Anterior cingulate cortex (tissue), 58 donors: ENCODE data around the gene PPP1R27.

Experiments used
- DNase-seq, 58 donors: peaks; one replicate each; lab custom pipeline; 2025; lab: John Stamatoyannopoulos, UW

Gene PPP1R27

DNA sequence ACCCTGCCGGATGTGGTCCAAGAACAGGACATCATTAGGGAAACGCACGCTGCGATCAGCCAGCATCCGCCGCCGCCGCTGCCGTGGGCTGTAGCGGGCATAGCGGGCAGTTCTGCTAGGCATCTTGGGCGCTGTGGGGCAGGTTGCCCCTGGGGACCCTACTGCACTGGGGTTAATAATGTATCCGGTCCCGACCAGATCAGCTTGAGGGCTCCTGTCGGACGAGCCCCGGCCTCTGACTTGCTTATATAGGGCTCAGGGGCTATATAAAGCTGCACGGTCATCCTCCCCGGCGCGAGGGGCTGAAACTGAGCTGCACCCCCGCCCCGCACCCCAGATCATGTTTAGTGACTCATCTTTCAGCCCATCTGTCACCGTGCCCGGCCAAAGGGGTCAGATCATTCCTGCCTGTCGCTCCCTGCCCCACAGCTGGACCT is at the start of gene PPP1R27:
Gene PPP1R27 (minus strand): TSS at position 220 of the 437 bp plus-strand sequence. CDS start 97 bp downstream, at position 123.
- no peak for DNase-seq

DNA sequence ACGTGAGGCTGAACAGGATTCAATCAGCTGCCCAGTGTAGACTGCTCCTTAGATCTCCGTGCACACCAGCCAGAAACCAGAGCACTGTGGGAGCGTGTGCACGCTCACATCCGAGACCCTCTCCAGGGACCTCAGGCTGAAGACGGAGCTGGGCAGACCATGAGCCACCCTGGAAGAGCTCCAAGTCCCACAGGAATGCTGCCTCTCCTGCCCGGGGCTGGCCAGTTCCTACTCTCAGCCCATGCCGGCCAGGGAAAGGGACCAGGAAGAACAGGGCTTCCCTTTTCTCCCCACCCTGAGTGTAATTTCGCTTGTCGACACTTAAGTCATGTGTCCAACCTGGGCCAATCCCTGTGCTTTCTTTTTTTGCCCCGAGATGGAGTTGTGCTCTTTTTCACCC is 49.7 kb upstream of the PPP1R27 start:
- no peak for DNase-seq

GRCh38 chr17:81879121-81879520 is 44.3 kb upstream of the PPP1R27 start:
- DNase-seq: no peak

- DNase-seq: no peak
These were observed 43.4 kb upstream of the PPP1R27 start for GRCh38 chr17:81878294-81878693.

GRCh38 chr17:81877569-81877968 is 42.7 kb upstream of the PPP1R27 start:
- no peak for DNase-seq

- peak; percentile 33 to 94 (median 86) for DNase-seq
These were observed 36.8 kb upstream of the PPP1R27 start for GRCh38 chr17:81871387-81872230.

- no peak for DNase-seq
These were observed 36.1 kb upstream of the PPP1R27 start, which contains the start of gene ARHGDIA for GRCh38 chr17:81870981-81871386. ARHGDIA (minus strand) TSS chr17:81871337; CDS start chr17:81869930, 1,407 bp downstream.

DNA sequence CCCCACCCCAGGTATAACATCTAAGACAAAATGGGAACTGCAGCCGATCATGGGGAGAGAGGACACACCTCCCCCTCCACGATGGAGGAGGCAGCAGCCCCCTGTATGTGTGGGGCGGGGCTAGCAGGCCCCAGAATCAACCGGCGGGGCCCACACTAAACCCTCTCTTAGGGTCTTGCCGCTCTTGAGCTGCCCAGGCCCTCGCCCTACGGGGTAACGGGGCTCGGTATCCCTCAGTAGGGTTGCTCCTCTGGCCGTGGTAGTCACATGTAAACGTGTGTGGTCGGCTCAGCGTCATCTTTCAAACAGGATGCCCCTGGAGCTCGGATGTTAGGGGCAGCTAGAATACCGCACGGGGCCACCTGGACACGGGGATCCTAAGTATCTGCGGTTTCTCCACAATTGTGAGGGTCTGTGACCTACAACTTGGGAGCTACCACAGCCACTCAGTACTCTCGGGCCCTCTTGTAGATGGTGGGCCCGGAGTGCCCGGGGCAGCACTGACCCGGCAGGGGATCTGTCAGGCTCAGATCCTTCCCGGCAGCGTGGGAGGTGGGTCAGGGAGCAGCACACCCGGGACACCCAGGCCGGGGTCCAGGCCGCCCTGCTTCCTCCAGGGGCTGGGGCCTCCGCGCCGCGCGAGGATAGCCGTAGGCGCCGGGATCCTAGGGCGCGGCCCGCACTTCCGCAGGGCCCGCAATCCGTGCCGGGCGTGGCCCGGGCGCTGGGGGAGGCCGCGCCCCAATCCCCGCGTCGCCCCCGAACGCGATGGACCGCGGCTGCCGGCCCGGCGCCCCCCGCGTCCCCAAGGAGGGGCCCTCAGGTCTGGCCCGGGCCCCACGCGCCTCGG is 35.5 kb upstream of the PPP1R27 start:
- DNase-seq: peak in 1 of 58 donors; percentile 13

DNA sequence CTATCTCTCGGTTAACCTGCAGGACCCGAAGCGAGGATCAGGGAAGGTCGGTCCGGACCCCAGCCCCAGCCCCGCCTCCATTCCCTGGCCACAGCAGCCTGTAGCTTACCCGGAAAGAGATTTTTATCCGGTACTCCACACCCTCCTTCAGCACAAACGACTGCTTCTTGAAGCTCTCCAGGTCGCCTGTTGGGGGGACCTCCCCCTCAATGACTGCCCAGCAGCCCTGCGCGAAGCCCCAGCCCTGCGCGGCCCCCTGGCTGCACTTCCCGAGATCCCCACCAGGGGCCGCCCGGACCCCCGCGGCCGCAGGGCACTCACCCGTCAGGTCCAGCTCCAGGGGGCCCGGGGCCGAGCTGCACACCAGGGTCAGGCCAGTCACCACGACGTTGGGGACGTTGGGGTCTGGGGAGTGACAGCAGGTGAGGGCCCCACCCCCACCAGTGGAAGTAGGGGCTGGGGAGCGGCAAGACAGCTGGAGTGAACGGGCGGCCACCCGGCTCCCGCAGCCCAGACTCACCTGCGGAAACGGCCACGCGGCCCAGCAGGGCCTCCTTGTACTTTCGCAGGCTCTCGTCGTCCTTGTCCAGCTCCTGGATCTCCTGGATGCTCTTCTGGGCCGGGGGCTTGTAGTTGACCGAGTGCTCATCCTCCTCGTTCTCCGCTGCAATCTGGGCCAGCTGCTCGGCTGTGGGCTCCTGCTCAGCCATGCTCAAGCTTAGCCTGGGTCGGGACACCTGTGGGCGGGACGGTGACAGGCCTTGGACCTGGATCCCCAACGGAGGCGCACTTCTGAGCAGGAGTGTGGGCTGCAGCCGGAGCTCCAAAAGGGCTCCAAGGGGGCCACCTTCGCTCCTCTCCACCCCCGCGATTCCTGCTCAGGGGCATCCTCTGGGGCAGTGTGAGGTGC is 34.6 kb upstream of the PPP1R27 start:
- DNase-seq: peak in 1 of 58 donors; percentile 8

DNA sequence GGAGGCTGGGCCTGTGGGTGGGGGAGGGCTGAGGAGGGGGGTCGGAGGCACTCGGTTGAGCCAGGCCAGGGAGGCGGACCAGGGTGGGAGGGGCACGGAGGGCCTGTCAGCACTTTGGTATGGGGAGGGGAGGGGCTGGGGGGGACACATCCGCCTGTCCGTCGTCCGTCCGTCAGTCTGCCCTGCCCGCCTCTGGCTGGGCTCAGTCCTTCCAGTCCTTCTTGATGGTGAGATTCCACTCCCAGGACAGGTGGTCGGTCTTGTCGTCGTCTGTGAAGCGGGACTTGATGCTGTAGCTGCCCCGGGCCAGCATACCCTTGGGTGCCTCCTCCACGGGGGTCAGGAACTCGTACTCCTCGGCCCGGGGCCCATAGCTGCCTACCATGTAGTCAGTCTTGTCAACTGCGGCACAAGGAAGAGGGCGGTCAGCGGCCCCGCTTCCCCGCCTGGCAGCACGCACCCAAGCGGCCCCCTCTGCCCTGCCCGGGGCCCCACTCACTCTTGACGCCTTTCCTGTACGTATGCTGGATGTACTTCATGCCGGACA is 33.9 kb upstream of the PPP1R27 start:
- no peak for DNase-seq

GRCh38 chr17:81867991-81868673 is 33.3 kb upstream of the PPP1R27 start:
- no peak for DNase-seq

DNA sequence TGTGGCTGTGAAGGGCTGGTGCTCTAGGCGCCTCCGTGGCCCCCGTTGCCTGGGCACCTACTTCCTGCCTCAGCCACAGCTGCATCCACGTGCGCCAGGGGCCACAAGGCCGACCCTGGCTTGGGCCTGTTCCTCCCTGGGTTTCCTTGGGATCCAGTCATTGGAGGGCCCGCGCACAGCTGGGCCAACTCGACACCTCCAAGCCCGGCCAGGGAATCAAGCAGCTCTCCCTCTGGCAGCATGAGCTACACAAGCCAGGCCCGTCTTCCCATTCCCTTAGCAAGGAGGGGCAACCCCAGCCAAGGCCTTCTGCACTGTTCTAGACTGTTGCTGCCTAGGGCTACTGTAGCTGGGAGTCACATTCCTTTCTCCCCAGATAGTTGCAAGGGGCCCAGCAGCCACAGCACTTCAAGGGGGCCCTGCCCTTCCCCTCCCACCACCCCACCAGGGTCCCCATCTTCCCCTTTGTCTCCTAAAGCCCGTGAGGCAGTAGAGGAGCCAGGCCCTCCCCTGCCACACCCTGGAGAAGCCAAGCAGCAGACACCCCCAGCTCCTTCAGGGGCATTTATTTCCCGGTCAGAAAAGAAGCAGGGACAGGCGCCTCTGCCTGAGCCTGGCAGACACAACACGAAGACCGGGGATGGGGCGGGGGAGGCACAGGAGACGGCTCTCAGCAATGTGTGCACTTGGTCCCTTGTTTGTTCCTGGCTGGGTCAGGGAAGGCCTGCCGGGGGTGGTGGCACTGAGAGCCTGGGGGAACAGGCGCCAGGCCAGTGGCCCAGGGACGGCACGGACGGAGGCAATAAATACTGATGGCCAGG is 32.5 kb upstream of the PPP1R27 start:
- DNase-seq: no peak

- DNase-seq: no peak
These were observed 31.8 kb upstream of the PPP1R27 start for GRCh38 chr17:81866440-81867169.

GRCh38 chr17:81865733-81866439 is 31.0 kb upstream of the PPP1R27 start:
- no peak for DNase-seq

GRCh38 chr17:81865358-81865732 is 30.5 kb upstream of the PPP1R27 start:
- no peak for DNase-seq

DNA sequence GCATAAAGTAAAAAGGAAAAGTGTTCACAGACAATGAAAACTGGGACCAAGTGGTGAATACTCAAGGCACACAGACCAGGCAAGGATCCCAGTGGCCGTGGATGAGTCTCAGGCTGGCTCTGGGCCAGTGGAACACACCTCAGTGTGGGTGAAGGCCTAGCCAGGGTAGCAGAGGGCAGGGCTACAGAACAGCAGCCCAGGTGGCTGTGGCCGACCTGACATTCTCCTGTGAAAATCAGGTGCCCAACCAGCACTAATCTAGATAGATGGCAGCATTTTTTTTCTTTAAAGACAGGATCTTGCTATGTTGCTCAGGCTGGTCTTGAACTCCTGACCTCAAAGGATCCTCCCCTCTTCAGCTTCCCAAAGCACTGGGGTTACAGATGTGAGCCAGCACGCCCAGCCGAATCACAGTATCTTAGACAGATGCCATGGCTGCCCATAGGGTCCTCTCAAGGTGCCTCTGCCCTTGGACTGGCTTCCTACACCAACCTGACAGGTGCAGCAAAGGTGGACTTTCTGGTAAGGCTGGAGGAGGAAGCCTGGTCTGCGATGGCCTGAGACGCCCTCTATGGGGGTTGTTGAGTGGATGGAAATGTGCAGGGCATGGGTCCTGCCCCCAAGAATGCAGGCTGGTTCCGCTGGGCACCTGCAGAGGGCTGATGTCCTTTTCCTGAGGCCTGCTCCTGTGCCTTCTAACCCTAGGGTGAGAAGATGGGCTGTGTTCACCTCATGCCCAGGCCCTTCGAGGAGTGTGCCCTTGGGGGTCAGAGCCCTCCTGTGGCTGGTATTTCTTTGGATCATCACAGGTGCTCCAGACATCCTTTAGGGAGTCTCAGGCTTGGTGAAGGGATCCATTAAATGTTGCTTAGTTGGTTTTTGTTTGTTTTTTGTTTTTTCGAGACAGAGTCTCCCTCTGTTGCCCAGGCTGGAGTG is 29.3 kb upstream of the PPP1R27 start:
- DNase-seq: no peak
